ENCODE results near the gene BFSP2.

DNA sequence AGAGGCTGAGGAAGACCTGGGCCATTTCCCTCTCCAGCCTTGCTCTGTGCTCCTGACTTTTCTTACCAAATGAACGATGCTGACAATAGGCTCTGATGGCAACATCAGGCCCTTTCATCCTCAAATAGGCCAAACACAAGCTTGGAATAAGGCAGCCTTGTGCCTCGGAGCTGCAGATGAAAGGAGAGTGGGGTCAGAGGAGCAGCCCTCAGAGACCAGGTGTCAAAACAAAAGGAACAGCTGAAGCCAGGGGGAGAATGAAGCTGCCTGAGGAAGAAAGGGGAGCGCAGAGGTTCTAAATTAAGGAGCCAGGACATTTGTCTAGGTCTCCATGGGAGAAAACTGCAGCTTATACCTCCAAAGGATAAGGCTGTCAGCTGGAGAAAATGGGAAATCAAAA is 5.1 kb downstream of the BFSP2 start:
- TF ChIP-seq, protein P1, sequence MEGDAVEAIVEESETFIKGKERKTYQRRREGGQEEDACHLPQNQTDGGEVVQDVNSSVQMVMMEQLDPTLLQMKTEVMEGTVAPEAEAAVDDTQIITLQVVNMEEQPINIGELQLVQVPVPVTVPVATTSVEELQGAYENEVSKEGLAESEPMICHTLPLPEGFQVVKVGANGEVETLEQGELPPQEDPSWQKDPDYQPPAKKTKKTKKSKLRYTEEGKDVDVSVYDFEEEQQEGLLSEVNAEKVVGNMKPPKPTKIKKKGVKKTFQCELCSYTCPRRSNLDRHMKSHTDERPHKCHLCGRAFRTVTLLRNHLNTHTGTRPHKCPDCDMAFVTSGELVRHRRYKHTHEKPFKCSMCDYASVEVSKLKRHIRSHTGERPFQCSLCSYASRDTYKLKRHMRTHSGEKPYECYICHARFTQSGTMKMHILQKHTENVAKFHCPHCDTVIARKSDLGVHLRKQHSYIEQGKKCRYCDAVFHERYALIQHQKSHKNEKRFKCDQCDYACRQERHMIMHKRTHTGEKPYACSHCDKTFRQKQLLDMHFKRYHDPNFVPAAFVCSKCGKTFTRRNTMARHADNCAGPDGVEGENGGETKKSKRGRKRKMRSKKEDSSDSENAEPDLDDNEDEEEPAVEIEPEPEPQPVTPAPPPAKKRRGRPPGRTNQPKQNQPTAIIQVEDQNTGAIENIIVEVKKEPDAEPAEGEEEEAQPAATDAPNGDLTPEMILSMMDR (IDR thresholded peaks at IDR 0.05), result no peak
- no peak for TF ChIP-seq POLR2A (IDR thresholded peaks at IDR 0.05)
